Kidney (tissue), 14 donors: Measurements from ENCODE around the gene COPS7A. TPM values are rescaled to one million over a fixed set of nuclear protein-coding genes. Genes with fewer than 3 reads are reported as not detected.

Experiments used
- DNase-seq, 5 donors: peaks; one replicate each; pipeline ENCODE4 v3.0.0-alpha.2; 2013 to 2020
- FAIRE-seq: peaks from 2 replicates; lab custom pipeline; 2012; peaks lifted over from hg19 to GRCh38; lab: Jason Lieb, UNC
- H3K27ac ChIP-seq, 2 donors: one replicate each; pipeline ENCODE4 v1.7.0; 2013; ENCODE audit warnings: low read depth in 2 of 2, low read length in 2 of 2, inconsistent platforms in 1 of 2
- H3K27me3 ChIP-seq: one replicate; pipeline ENCODE4 v1.7.1; 2013; ENCODE audit warnings: low read length, inconsistent platforms; ENCODE audit not compliant: control insufficient read depth, insufficient read depth
- H3K36me3 ChIP-seq, 3 donors: one replicate each; pipeline versions ENCODE4 v1.7.0 to v1.7.1; 2013; ENCODE audit warnings: low read length in 3 of 3, control low read depth in 1 of 3, inconsistent platforms in 1 of 3; ENCODE audit not compliant: insufficient read depth in 3 of 3, control insufficient read depth in 2 of 3
- H3K4me1 ChIP-seq, 3 donors: one replicate each; pipeline versions ENCODE4 v1.7.0 to v1.7.1; 2013; ENCODE audit warnings: low read length in 3 of 3, inconsistent platforms in 1 of 3, low read depth in 1 of 3; ENCODE audit not compliant: control insufficient read depth in 2 of 3, insufficient read depth in 2 of 3
- H3K4me3 ChIP-seq, 3 donors: one replicate each; pipeline versions ENCODE4 v1.7.0 to v1.8.1; 2013; ENCODE audit warnings: low read length in 3 of 3, control low read depth in 1 of 3, inconsistent platforms in 1 of 3
- H3K9ac ChIP-seq, 3 donors: one replicate each; pipeline versions ENCODE4 v1.7.0 to v1.7.1; 2013; ENCODE audit warnings: low read length in 3 of 3, control low read depth in 1 of 3, inconsistent platforms in 1 of 3
- H3K9me3 ChIP-seq, 3 donors: one replicate each; pipeline versions ENCODE4 v1.7.0 to v1.7.1; 2013; ENCODE audit warnings: low read length in 3 of 3, control low read depth in 1 of 3, inconsistent platforms in 1 of 3; ENCODE audit not compliant: control insufficient read depth in 2 of 3, insufficient read depth in 1 of 3
- CTCF ChIP-seq: IDR thresholded peaks from 3 replicates; pipeline ENCODE4 v1.5.1; 2012; ENCODE audit warnings: mild to moderate bottlenecking, moderate library complexity, borderline replicate concordance; ENCODE audit not compliant: insufficient read depth; ENCODE audit errors: extremely low read depth
- intact Hi-C: fragments of 100-400 bp; cut with DNase I; formaldehyde crosslinking; loops from one replicate; pipeline ENCODE4 v1.11.1; 2022
- polyA plus RNA-seq: library from polyadenylated mRNA; stranded (reverse); fragments of 350-450 nt; fragmentation: Illumina TruSeq; extraction: RNeasy Lipid Tissue Mini Kit (QIAGEN cat#74804); gene quantifications from one replicate; pipeline ENCODE4 v1.2.3, GENCODE V29; 2014; ENCODE audit warnings: low read depth, low replicate concordance; ENCODE audit not compliant: insufficient read depth
- total RNA-seq: library from RNA; stranded (reverse); fragmentation: NEBNext Ultra II Directional; extraction: Animal tissue kit (Norgen Biotek cat#: 25700); gene quantifications from one replicate; pipeline ENCODE4 v1.2.1, GENCODE V29; 2021
- donor health status: control.
- donor health status: control.
- donor health status: control.
- donor health status: control.
- donor health status: control.
- donor health status: DM: yes; HTN: yes; CAD: no.
- donor health status: Normal renal cell carcinoma (clear cell type).

COPS7A gene
- total and polyA plus RNA-seq, 2 donors from 2014 or later: 71.9 to 94.1 TPM

- H3K9ac ChIP-seq: no peak overlapping the region
- no peak for FAIRE-seq
- no peak overlapping the region for H3K4me3 ChIP-seq
Measured at GRCh38 chr12:6772726-6773589, 49.1 kb downstream of the COPS7A start.

DNA sequence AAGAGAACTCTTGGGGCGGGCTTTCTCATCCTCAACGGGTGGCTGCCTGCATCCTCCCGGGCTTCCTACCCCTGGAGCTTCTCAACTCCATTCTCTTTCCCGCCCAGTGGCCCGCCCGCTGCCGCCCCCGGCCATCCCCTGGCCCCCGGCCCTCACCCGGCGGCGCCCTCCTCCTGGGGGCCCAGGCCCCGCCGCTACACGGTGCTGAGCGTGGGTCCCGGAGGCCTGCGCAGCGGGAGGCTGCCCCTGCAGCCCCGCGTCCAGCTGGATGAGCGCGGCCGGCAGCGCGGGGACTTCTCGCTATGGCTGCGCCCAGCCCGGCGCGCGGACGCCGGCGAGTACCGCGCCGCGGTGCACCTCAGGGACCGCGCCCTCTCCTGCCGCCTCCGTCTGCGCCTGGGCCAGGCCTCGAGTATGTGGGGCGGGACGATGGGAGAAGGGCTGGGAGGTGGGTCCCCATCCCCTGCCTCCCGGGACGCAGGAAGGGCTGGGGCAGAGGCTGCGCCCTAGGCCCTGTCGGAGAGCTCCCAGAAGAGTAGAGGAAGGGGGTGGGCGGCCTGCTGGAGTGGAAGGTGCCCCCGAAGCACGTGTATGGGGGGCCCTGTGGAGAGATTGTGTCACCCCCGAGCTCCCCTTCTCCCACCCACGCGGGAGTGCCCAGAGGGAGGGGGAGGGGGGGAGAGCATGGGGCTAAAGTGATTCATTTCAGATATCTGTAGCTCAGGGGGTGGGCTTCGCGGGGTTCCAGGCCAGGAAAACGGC, 49.9 kb downstream of the COPS7A start:
- peaks cover 0 to 4% (median 2%) of the 10 kb centered on the region in 3 donors for H3K36me3 ChIP-seq
- H3K27me3 ChIP-seq: no peaks in the 10 kb centered on the region
- no peaks in the 10 kb centered on the region for H3K9me3 ChIP-seq
- H3K9ac ChIP-seq: no peak overlapping the region
- DNase-seq (peak in 2 of 5 donors; percentile 29 to 38), FAIRE-seq (no peak)
- intact Hi-C loops: no loop called here
- TF ChIP-seq CTCF: no peak
- H3K4me3 ChIP-seq: no peak overlapping the region
- H3K27ac ChIP-seq: no peak overlapping the region
- peaks cover under 1 to 7% (median 6%) of the 10 kb centered on the region in 3 donors for H3K4me1 ChIP-seq

More at GRCh38 chr12:6772726-6773589, 49.1 kb downstream of the COPS7A start:
- intact Hi-C loops: no loop called here
- Histone ChIP-seq H3K27ac (no peak overlapping the region), H3K27me3 (no peaks in the 10 kb centered on the region), H3K4me1 (peaks cover 2 to 11% (median 10%) of the 10 kb centered on the region in 3 donors), H3K36me3 (peaks cover 0 to 4% (median 4%) of the 10 kb centered on the region in 3 donors), H3K9me3 (no peaks in the 10 kb centered on the region)
- no peak for TF ChIP-seq CTCF
- DNase-seq: no peak

- no peaks in the 10 kb centered on the region for H3K27me3 ChIP-seq
- H3K27ac ChIP-seq: no peak overlapping the region
- no peak for DNase-seq
- TF ChIP-seq CTCF: no peak
- FAIRE-seq: no peak
- no peaks in the 10 kb centered on the region for H3K9me3 ChIP-seq
- H3K9ac ChIP-seq: no peak overlapping the region
- peaks cover 0 to 12% (median 10%) of the 10 kb centered on the region in 3 donors for H3K4me1 ChIP-seq
- peaks cover 0 to 4% (median 2%) of the 10 kb centered on the region in 3 donors for H3K36me3 ChIP-seq
- no peak overlapping the region for H3K4me3 ChIP-seq
- intact Hi-C loops: no loop called here
Measured at GRCh38 chr12:6774499-6775062, 50.7 kb downstream of the COPS7A start.
